Left renal cortex interstitium (tissue), 4 donors: ENCODE measurements around the gene CENPP. TPM values are rescaled to one million over a fixed set of nuclear protein-coding genes. Genes with fewer than 3 reads are reported as not detected.
"Not testable (repeated sequence)": the region's sequence is repeated elsewhere in the genome, so short reads cannot be mapped to it uniquely, and the experiment has no call there.

Source experiments
- DNase-seq, 4 donors: peaks; one replicate each; pipeline ENCODE4 v3.0.0-alpha.2; 2013; ENCODE audit warnings: low read depth in 4 of 4, low spot score in 2 of 4, missing footprints in 1 of 4
- polyA plus RNA-seq, 4 donors: library from polyadenylated mRNA; unstranded; fragments of 120-200 nt; gene quantifications; one replicate each; pipeline ENCODE4 v1.2.1, GENCODE V29; 2013; ENCODE audit not compliant: insufficient read length in 4 of 4

Gene CENPP
- polyA plus RNA-seq, 4 donors, result 5.8 to 7.5 (median 6.3) TPM

GRCh38 chr9:92610470-92611420 is 285.0 kb downstream of the CENPP start:
- DNase-seq, result no peak

GRCh38 chr9:92611621-92612285 is 286.0 kb downstream of the CENPP start:
- DNase-seq, result no peak

GRCh38 chr9:92612292-92612691 is 286.5 kb downstream of the CENPP start:
- no peak for DNase-seq

- DNase-seq, result no peak
Observed at GRCh38 chr9:92612816-92613215, 287.1 kb downstream of the CENPP start.

- DNase-seq, result no peak
Observed at GRCh38 chr9:92613268-92614122, 287.7 kb downstream of the CENPP start.

- no peak for DNase-seq
Observed at GRCh38 chr9:92614123-92614510, 288.4 kb downstream of the CENPP start.

- no peak for DNase-seq
Observed at GRCh38 chr9:92614763-92615461, 289.2 kb downstream of the CENPP start.

GRCh38 chr9:92615790-92616189 is 290.0 kb downstream of the CENPP start:
- no peak for DNase-seq

GRCh38 chr9:92616199-92616641 is 290.5 kb downstream of the CENPP start:
- DNase-seq, result no peak

GRCh38 chr9:92616655-92617111 is 290.9 kb downstream of the CENPP start:
- no peak for DNase-seq

GRCh38 chr9:92617195-92617813 is 291.6 kb downstream of the CENPP start:
- no peak for DNase-seq

- DNase-seq, result no peak
Observed at GRCh38 chr9:92617951-92618510, 292.3 kb downstream of the CENPP start.

GRCh38 chr9:92618633-92619225 is 293.0 kb downstream of the CENPP start:
- no peak for DNase-seq

GRCh38 chr9:92619601-92620300 is 294.0 kb downstream of the CENPP start:
- no peak for DNase-seq

GRCh38 chr9:92620845-92621244 is 295.1 kb downstream of the CENPP start:
- DNase-seq, result no peak

- not testable (repeated sequence) for DNase-seq
Observed at GRCh38 chr9:92623936-92624335, 298.2 kb downstream of the CENPP start.

- no peak for DNase-seq
Observed at GRCh38 chr9:92626484-92626883, 300.7 kb downstream of the CENPP start.

- no peak for DNase-seq
Observed at GRCh38 chr9:92627651-92628050, 301.9 kb downstream of the CENPP start.
